GM21390 (cell line): ENCODE measurements around the gene TMEM41B.
A peak's percentile ranks its signal among the peaks of the same experiment; 100 is the strongest.
"Not testable (repeated sequence)": the region's sequence is repeated elsewhere in the genome, so short reads cannot be mapped to it uniquely, and the experiment has no call there.

Source experiments
- ATAC-seq: cut with Tn5 transposase; IDR thresholded peaks from one replicate; pipeline ENCODE4 v1.9.1; 2021; ENCODE audit not compliant: unreplicated experiment

TMEM41B gene

DNA sequence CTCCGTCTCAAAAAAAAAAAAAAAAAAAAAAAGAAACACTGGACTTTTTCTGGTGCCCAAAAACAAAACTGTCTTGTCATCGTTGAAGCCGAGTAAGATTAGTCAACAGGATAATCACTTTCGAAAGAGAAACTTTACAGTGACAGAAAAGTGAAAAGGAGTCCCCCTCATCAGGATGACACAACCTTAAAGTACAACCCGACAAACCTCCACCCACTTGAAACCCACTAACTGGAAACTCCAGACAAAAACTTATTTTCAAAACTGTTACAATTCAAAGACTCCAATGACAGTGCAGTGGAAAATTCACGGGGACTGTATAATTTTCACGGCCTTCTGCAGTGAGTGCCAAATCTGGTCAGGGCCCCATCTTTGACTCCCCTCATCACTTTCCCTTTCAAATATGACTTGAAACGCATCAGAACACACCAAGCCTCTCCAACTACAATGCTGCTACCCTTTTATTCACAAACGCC, 50.5 kb downstream of the TMEM41B start:
- ATAC-seq = peak; percentile 56

DNA sequence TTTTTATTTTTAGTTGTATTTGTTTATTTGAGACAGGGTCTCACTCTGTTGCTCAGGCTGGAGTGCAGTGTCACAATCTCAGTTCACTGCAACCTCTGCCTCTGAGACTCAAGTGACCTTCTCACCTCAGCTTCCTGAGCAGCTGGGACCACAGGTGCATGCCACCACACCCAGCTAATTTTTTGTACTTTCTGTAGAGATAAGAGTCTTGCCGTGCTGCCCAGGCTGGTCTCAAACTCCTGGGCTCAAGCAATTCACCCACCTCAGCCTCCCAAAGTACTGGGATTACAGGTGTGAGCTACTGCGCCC, 53.6 kb downstream of the TMEM41B start:
- ATAC-seq = not testable (repeated sequence)

DNA sequence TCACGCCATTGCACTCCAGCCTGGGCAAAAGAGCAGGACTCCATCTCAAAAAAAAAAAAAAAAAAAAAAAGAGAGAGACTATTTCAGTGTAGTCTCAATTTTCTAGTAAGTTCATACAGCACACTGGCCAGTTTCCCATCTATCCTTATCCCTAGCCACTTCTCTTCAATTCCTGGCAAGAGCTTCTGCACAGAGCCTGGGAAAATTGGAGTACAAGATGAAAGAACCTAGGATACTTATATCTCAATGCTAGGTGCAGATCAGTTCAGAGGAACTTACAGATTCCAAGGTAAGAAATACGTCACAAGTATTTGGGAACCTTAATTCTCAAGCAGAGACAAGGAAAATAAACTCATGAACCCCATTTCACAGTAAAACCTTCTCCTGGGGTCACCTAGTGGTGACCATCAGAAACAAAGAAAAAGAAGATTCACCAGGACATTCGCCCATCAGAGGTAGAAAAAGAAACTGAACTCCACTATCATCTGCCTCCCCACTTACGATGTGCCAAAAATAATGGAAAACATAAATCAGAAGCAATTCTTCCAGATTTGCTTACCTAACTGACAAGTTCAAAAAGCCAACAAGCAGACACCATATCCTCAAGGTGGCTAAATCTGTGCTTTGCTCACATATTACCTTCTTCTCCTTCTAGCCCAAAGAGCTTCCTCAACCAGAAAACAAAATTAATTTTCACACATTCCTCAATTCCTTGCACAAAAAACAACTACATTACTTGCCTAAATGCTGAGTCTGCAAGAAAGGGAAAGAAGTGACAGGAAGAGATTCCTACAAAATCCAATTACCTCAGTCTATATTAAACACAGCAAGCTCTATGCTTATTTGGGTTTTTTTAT, 54.2 kb downstream of the TMEM41B start:
- ATAC-seq = no peak

DNA sequence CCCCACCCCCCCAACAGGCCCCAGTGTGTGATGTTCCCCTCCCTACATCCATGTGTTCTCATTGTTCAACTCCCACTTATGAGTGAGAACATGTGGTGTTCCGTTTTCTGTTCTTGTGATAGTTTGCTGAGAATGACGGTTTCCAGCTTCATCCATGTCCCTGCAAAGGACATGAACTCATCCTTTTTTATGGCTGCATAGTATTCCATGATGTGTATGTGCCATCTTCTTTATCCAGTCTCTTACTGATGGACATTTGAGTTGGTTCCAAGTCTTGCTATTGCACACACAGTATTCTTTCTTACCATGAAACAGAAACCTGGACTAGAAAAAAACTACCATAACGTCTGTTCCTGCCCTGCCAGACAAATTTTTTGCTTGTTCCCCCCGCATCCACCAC, 56.1 kb downstream of the TMEM41B start:
- not testable (repeated sequence) for ATAC-seq

DNA sequence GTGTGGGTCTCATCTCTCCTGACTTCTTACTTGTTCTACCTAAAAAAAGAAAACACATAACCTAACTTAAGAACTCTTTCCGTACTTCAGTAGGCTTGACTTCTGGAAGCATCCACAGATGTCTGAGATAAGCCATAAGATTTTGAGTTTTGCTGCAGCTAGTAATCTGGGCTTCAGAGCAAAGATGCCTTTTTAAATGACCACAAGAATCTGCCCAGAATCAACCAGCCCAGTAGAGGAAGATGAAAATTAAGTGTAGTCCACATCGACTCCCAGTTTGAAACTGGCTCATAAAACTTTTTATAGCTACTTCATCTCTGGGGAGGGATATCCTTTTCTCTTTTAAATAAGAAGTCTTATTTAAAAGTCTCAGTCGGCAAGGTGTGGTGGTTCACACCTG, 60.0 kb downstream of the TMEM41B start:
- no peak for ATAC-seq

DNA sequence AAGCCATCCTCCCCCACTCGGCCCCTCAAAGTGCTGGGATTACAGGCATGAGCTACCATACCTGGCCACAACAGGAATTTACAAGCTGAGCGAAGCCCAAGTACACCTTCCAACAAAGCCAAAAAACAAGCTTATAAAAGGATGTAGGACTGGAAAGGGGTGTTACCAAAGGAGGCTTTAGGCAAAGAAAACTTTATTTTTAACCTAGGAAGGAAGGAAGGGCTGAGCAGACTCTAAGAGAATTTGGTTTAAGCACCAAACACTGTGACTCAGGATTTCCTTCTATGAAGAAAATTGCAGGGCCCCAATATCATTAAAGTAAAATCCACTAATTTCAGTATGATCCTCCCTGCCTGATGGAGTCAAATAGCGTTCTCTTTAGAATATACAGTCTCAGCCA, 61.3 kb downstream of the TMEM41B start:
- ATAC-seq = no peak

DNA sequence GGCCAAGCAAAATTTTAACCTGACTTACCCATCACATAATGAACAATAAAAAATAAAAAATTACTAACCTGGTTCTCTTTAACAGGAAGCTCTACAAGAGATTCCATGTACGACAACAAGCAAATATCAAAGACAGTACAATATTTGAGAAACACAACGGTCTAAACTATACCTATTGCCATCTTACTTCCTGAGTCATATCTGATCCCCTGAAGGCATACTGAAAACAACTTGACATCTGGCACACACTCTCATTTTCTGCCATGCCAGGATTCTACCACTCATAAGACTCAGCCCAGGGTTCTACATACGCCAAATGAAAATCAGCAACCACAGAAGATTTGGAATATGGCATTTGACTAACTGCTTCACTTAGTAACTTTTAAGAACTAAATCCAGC, 63.1 kb downstream of the TMEM41B start:
- no peak for ATAC-seq

DNA sequence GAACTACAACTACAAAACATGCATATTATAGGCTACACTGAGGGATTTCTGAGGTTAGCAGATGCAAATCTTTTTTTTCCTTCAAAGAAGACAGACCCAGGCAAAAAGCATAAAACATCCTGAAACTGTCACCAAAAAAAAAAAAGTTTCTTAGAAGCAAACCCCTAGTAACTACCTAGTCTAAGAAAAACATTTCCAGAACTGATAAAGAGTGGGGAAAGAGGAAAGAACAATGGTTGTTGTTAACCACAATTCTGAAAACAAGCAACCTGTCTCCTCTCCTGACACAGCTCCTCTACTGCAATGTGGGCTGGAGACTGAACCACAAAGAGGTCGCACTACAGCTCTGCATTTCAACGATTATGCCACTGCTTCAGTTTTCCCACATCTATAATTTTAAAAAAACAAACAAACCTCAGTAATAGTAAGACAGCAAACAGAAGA, 64.2 kb downstream of the TMEM41B start:
- peak; percentile 83 for ATAC-seq

DNA sequence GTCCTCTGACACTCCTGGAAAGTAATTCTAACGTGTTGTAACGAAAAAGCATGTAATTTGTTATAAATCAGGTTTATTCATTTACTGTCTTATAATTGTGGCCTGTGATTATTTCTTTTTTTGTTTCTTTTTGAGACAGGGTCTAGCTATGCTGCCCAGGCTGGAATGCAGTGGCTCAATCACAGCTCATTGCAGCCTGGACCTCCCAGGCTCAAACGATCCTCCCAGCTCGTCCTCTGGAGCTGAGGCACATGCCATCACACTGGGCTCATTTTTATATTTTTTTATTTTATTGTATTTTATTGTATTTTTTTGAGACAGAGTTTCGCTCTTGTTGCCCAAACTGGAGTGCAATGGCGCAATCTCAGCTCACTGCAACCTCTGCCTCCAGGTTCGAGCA, 65.1 kb downstream of the TMEM41B start:
- no peak for ATAC-seq

DNA sequence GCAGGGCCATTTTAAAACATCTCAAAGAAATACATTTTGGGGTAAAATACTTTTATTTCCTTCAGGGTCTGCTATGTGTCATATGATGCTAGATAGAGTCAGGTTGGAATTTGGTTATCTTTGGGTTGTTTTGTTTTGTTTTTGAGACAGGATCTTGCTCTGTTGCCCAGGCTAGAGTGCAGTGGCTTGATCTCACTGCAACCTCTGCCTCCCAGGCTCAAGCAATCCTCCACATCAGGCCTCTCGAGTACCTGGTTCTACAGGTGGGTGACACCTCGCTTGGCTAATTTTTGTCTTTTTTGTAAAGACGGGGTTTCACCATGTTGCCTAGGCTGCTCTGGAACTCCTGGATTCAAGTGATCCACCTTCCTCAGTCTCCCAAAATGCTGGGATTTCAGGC, 66.5 kb downstream of the TMEM41B start:
- no peak for ATAC-seq

DNA sequence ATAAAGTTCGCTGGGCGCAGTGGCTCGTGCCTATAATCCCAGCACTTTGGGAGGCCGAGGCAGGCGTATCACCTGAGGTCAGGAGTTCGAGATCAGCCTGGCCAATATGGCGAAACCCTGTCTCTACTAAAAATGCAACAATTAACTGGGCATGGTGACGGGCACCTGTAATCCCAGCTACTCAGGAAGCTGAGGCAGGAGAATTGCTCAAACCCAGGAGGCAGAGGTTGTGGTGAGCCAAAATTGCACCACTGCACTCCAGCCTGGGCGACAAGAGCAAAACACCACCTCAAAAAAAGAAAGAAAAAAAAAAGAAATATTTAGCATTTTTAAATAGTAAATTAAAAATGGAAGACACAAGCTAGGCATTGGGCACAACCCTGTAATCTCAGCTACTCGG, 78.2 kb downstream of the TMEM41B start:
- not testable (repeated sequence) for ATAC-seq

DNA sequence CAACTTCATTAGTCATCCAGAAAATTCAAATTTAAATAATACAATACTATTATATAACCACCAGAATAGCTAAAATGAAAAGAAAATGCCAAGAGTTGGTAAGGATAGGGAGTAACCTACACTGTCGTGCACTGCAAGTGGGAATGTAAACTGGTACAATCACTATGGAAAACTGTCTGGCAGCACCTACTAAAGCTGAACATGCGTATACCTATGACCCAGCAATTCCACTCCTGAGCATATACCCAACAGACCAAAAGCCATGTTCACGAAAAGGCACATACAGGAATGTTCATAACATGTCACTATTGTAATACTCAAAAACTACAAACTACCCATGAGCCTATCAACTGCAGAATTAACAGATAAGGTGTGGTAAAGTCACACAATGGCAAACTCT, 81.9 kb downstream of the TMEM41B start:
- ATAC-seq = no peak

DNA sequence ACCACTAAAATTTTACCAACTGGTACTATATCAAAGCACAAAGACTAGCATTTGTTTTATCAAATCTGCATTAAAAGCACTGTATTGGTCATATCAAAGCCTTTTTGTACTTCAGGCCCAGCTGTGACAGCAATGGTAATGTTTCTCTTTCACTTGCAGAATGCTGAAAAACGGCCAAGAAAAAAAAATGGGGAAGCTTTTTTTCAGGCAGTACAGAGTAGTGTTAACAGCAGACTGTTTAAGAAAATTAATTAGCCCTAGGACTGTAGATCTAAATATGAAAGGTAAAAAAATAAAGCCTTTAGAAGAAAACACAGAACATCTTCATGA, 82.6 kb downstream of the TMEM41B start:
- ATAC-seq = peak; percentile 88
